Activated T-cell treated with anti-CD3 and anti-CD28 coated beads, Interleukin-2, amount 50 U/mL, for 4 hours (primary cell): ENCODE results near the gene RASGRF1. TPM values are rescaled to one million over a fixed set of nuclear protein-coding genes. Genes with fewer than 3 reads are reported as not detected.

ENCODE experiments used
- ATAC-seq, 2 donors: fragments of 200-7000 bp; cut with Tn5 transposase; one replicate each; pipeline ENCODE4 v1.10.0; 2021
- DNase-seq: peaks from one replicate; pipeline ENCODE4 v3.0.0-alpha.2; 2020
- H3K27me3 Mint-ChIP-seq: one replicate; pipeline ENCODE4 v1.8.0; 2021; ENCODE audit warnings: low read depth, mixed read lengths
- H3K36me3 Mint-ChIP-seq: one replicate; pipeline ENCODE4 v1.8.0; 2022; ENCODE audit warnings: mixed read lengths; ENCODE audit not compliant: insufficient read depth
- H3K4me1 Mint-ChIP-seq: one replicate; pipeline ENCODE4 v1.8.0; 2021; ENCODE audit warnings: low read depth, mixed read lengths
- H3K4me3 Mint-ChIP-seq: one replicate; pipeline ENCODE4 v1.8.0; 2021; ENCODE audit warnings: mild to moderate bottlenecking, moderate library complexity, mixed read lengths
- H3K9me3 Mint-ChIP-seq: one replicate; pipeline ENCODE4 v1.8.0; 2021; ENCODE audit warnings: mixed read lengths
- total RNA-seq, 3 donors: library from RNA; stranded (reverse); gene quantifications; one replicate each; pipeline ENCODE4 v1.2.1, GENCODE V29; 2021

Gene RASGRF1
- total RNA-seq, 3 donors from 2014 or later, result 0.05 TPM; not detected in 2

- DNase-seq (no peak), ATAC-seq (no peak)
- no peak overlapping the region for H3K4me3 Mint-ChIP-seq
- no peaks in the 10 kb centered on the region for H3K9me3 Mint-ChIP-seq
- H3K36me3 Mint-ChIP-seq, result no peaks in the 10 kb centered on the region
- peaks cover 56% of the 10 kb centered on the region for H3K27me3 Mint-ChIP-seq
- H3K4me1 Mint-ChIP-seq, result peaks cover 3% of the 10 kb centered on the region
Observed at GRCh38 chr15:79088426-79089205, 2.0 kb downstream of the RASGRF1 start.

DNA sequence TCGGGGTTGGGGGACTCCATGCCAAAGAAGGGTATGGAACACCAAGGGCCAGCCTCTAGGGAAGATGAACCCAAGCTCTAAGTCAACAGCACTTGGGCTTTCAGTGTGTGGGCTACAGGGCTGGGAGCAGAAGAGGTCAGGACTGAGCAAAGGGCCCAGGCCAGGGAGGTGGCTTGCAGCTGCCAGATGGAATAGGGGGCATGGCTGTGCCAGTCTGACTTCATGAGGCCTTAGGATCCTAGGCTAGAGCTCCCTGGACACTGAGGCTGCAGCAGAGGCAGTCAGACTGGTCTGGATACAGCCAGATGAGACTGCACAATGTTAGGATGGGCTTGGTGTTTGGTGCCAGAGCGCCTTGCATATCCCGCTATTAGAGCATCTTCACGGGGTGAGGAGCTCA is 3.8 kb downstream of the RASGRF1 start:
- Mint-ChIP-seq H3K36me3 (no peaks in the 10 kb centered on the region), H3K4me3 (no peak overlapping the region), H3K9me3 (no peaks in the 10 kb centered on the region), H3K27me3 (peaks cover 43% of the 10 kb centered on the region), H3K4me1 (peaks cover 3% of the 10 kb centered on the region)
- no peak for ATAC-seq
- DNase-seq, result no peak

- no peak for DNase-seq
- Mint-ChIP-seq H3K4me1 (no peaks in the 10 kb centered on the region), H3K4me3 (no peak overlapping the region), H3K9me3 (no peaks in the 10 kb centered on the region), H3K27me3 (peaks cover 27% of the 10 kb centered on the region), H3K36me3 (no peaks in the 10 kb centered on the region)
- ATAC-seq, result no peak
Observed at GRCh38 chr15:79084308-79084968, 6.1 kb downstream of the RASGRF1 start.

GRCh38 chr15:79083154-79083553 is 7.4 kb downstream of the RASGRF1 start:
- DNase-seq (no peak), ATAC-seq (no peak)
- Mint-ChIP-seq H3K4me3 (no peak overlapping the region), H3K27me3 (peaks cover 17% of the 10 kb centered on the region), H3K9me3 (no peaks in the 10 kb centered on the region), H3K4me1 (no peaks in the 10 kb centered on the region), H3K36me3 (no peaks in the 10 kb centered on the region)

GRCh38 chr15:79082363-79083070 is 8.1 kb downstream of the RASGRF1 start:
- ATAC-seq (no peak), DNase-seq (no peak)
- H3K9me3 Mint-ChIP-seq, result no peaks in the 10 kb centered on the region
- peaks cover 14% of the 10 kb centered on the region for H3K27me3 Mint-ChIP-seq
- H3K4me3 Mint-ChIP-seq, result no peak overlapping the region
- H3K36me3 Mint-ChIP-seq, result no peaks in the 10 kb centered on the region
- H3K4me1 Mint-ChIP-seq, result no peaks in the 10 kb centered on the region

GRCh38 chr15:79078763-79079410 is 11.7 kb downstream of the RASGRF1 start:
- Mint-ChIP-seq H3K9me3 (no peaks in the 10 kb centered on the region), H3K27me3 (peaks cover 7% of the 10 kb centered on the region), H3K4me3 (no peak overlapping the region), H3K36me3 (no peaks in the 10 kb centered on the region), H3K4me1 (no peaks in the 10 kb centered on the region)
- DNase-seq (no peak), ATAC-seq (no peak)

DNA sequence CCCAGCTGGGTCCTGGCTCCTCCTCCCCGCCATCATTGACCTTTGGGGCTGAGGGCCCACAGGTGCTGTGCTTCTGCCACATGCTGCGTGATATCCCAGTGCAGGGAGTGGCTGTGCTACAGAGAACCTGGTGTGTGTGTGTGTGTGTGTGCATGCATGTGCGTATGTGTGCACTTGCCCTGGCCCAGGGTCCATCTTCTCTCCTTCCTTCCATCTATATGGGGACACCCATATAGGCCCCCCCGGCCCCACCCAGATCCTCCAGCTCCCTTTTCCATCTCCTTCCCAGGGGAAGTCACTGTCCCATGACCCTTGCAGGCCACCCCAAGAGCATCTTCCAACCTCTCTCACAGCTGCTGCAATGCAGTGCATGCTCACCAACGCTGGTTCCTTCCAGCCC is 12.6 kb downstream of the RASGRF1 start:
- no peaks in the 10 kb centered on the region for H3K4me1 Mint-ChIP-seq
- ATAC-seq (no peak), DNase-seq (no peak)
- H3K4me3 Mint-ChIP-seq, result no peak overlapping the region
- H3K9me3 Mint-ChIP-seq, result no peaks in the 10 kb centered on the region
- H3K36me3 Mint-ChIP-seq, result no peaks in the 10 kb centered on the region
- H3K27me3 Mint-ChIP-seq, result peaks cover 2% of the 10 kb centered on the region

DNA sequence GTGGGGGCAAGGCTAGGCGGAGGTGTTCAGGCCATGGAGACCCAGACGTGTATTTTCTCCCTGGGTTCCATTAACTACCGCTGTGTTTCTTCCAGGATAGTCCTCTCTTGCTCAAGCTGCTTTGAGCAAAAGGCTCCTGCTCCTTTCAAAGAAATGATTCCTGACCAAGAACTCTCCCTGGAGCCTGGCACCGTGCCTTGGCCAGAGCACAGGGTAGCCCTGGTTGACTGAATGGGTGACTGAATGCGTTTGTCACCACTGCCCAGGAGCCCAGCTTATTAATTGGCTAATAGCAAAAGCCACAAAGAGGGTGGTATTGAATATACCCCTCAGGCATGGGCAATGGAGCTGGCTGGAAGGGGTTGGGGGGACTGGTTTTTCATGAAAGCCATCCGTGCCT is 13.9 kb downstream of the RASGRF1 start:
- no peaks in the 10 kb centered on the region for H3K36me3 Mint-ChIP-seq
- H3K4me3 Mint-ChIP-seq, result no peak overlapping the region
- no peaks in the 10 kb centered on the region for H3K9me3 Mint-ChIP-seq
- H3K27me3 Mint-ChIP-seq, result peaks cover 6% of the 10 kb centered on the region
- no peaks in the 10 kb centered on the region for H3K4me1 Mint-ChIP-seq
- DNase-seq, result no peak
- ATAC-seq, result no peak

- no peak for DNase-seq
- no peaks in the 10 kb centered on the region for H3K9me3 Mint-ChIP-seq
- no peak for ATAC-seq
- H3K4me1 Mint-ChIP-seq, result no peaks in the 10 kb centered on the region
- no peaks in the 10 kb centered on the region for H3K36me3 Mint-ChIP-seq
- peaks cover 7% of the 10 kb centered on the region for H3K27me3 Mint-ChIP-seq
- no peak overlapping the region for H3K4me3 Mint-ChIP-seq
Observed at GRCh38 chr15:79075256-79075655, 15.3 kb downstream of the RASGRF1 start.

GRCh38 chr15:79073336-79073735 is 17.2 kb downstream of the RASGRF1 start:
- Mint-ChIP-seq H3K4me3 (no peak overlapping the region), H3K36me3 (no peaks in the 10 kb centered on the region), H3K4me1 (no peaks in the 10 kb centered on the region), H3K27me3 (peaks cover 7% of the 10 kb centered on the region), H3K9me3 (no peaks in the 10 kb centered on the region)
- no peak for DNase-seq
- no peak for ATAC-seq

- Mint-ChIP-seq H3K36me3 (no peaks in the 10 kb centered on the region), H3K9me3 (no peaks in the 10 kb centered on the region), H3K4me3 (no peak overlapping the region), H3K4me1 (no peaks in the 10 kb centered on the region), H3K27me3 (peaks cover 7% of the 10 kb centered on the region)
- no peak for DNase-seq
- ATAC-seq, result no peak
Observed at GRCh38 chr15:79071901-79072300, 18.7 kb downstream of the RASGRF1 start.

DNA sequence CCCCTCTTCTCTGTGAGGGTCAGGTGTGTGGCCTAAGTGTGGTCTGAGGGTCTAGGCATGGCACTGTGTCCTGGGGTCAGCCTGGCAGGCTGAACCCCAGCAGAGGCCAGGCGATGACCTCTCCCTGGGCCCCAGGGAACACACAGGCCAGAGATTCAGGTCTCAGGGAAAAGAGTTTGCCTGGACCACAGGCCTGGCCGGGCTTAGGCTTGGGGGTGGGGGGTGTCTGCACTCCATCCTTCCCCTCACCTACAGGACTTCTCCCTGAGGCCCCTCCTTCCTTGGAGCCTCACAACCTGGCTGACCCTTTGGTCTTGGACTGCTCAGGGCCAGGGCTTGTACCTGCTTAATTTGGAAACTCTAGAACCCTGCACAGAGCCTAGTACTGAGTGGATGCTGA is 21.8 kb downstream of the RASGRF1 start:
- no peaks in the 10 kb centered on the region for H3K4me1 Mint-ChIP-seq
- DNase-seq (no peak), ATAC-seq (no peak)
- H3K4me3 Mint-ChIP-seq, result no peak overlapping the region
- peaks cover 7% of the 10 kb centered on the region for H3K27me3 Mint-ChIP-seq
- no peaks in the 10 kb centered on the region for H3K36me3 Mint-ChIP-seq
- no peaks in the 10 kb centered on the region for H3K9me3 Mint-ChIP-seq

GRCh38 chr15:79067969-79068368 is 22.6 kb downstream of the RASGRF1 start:
- H3K9me3 Mint-ChIP-seq, result no peaks in the 10 kb centered on the region
- no peak for DNase-seq
- peaks cover 8% of the 10 kb centered on the region for H3K27me3 Mint-ChIP-seq
- H3K4me3 Mint-ChIP-seq, result no peak overlapping the region
- no peaks in the 10 kb centered on the region for H3K4me1 Mint-ChIP-seq
- no peaks in the 10 kb centered on the region for H3K36me3 Mint-ChIP-seq
- ATAC-seq, result no peak

GRCh38 chr15:79067072-79067833 is 23.3 kb downstream of the RASGRF1 start:
- DNase-seq, result no peak
- H3K27me3 Mint-ChIP-seq, result peaks cover 9% of the 10 kb centered on the region
- no peaks in the 10 kb centered on the region for H3K4me1 Mint-ChIP-seq
- no peaks in the 10 kb centered on the region for H3K36me3 Mint-ChIP-seq
- no peak overlapping the region for H3K4me3 Mint-ChIP-seq
- ATAC-seq, result no peak
- no peaks in the 10 kb centered on the region for H3K9me3 Mint-ChIP-seq
